Psoas muscle (tissue), 8 donors: ENCODE results near the gene STARD5. TPM values are rescaled to one million over a fixed set of nuclear protein-coding genes. Genes with fewer than 3 reads are reported as not detected.

Experiments used
- ATAC-seq, 4 donors: fragments of 200-7000 bp; cut with Tn5 transposase; one replicate each; pipeline ENCODE4 v1.9.1; 2020; ENCODE audit warnings: moderate library complexity in 3 of 4, mild to moderate bottlenecking in 2 of 4
- DNase-seq, 2 donors: peaks; one replicate each; pipeline ENCODE4 v3.0.0-alpha.2; 2020
- H3K27ac ChIP-seq: fragments of 200-600 bp; one replicate; pipeline ENCODE4 v1.8.0; 2022
- H3K27me3 ChIP-seq, 3 donors: fragments of 200-600 bp in 1 of 3; one replicate each; pipeline versions ENCODE4 v1.6.1 to v1.8.0; 2013 to 2022; ENCODE audit warnings: low read length in 2 of 3, mild to moderate bottlenecking in 2 of 3, moderate library complexity in 1 of 3; ENCODE audit not compliant: insufficient read depth in 3 of 3
- H3K36me3 ChIP-seq, 2 donors: fragments of 200-600 bp in 1 of 2; one replicate each; pipeline versions ENCODE4 v1.6.1 to v1.8.0; 2013 to 2022; ENCODE audit warnings: low read depth in 1 of 2, mild to moderate bottlenecking in 1 of 2, moderate library complexity in 1 of 2; ENCODE audit not compliant: insufficient read depth in 1 of 2
- H3K4me1 ChIP-seq: fragments of 200-600 bp; one replicate; pipeline ENCODE4 v1.8.0; 2022
- H3K4me3 ChIP-seq: fragments of 200-600 bp; one replicate; pipeline ENCODE4 v1.8.0; 2022; ENCODE audit warnings: mild to moderate bottlenecking
- H3K9me3 ChIP-seq: fragments of 200-600 bp; one replicate; pipeline ENCODE4 v1.8.0; 2022
- WGBS, 3 donors: extraction: QIAGEN DNeasy Blood & Tissue Kit; methylation state at CpG; one replicate each; pipeline versions ENCODE4 v1.1.6 to v1.1.7; 2013; 5-methylcytosine and 5-hydroxymethylcytosine counted together
- intact Hi-C, 2 donors: fragments of 100-400 bp; cut with DNase I; formaldehyde crosslinking; loops; one replicate each; pipeline versions ENCODE4 v1.11.0 to v1.14.2; 2022
- polyA plus RNA-seq, 3 donors: library from polyadenylated mRNA; stranded (reverse); fragments of 200-250 nt; gene quantifications; one replicate each; pipeline ENCODE4 v1.2.3, GENCODE V29; 2013
- total RNA-seq, 4 donors: library from RNA; stranded (reverse); fragmentation: NEBNext Ultra II Directional in 2 of 4; extraction: Animal tissue kit (Norgen Biotek cat#: 25700) in 2 of 4; gene quantifications; one replicate each; pipeline versions ENCODE4 v1.2.1 to v1.2.4, GENCODE V29; 2021 to 2023
- TF ChIP-seq, protein P1 (sequence below): fragments of 200-600 bp; IDR thresholded peaks from one replicate; pipeline ENCODE4 v1.8.0; 2022; ENCODE audit warnings: antibody characterized with exemption
- donor health status: healthy with polysubstance abuse.
- donor health status: DM: no; HTN: no; CAD: no; lungs with moderate emphysema.
- donor health status: Bipolar disorder and iron deficiency.
- donor health status: healthy.
- donor health status: DM: yes; HTN: yes; CAD: no.
- donor health status: DM: no; HTN: no; CAD: no.
- donor health status: DM: no; HTN: no; CAD: no.
- donor health status: DM: yes; HTN: yes; CAD: no.

The STARD5 gene
- total and polyA plus RNA-seq, 7 donors = 0.25 to 1.9 (median 0.64) TPM

DNA sequence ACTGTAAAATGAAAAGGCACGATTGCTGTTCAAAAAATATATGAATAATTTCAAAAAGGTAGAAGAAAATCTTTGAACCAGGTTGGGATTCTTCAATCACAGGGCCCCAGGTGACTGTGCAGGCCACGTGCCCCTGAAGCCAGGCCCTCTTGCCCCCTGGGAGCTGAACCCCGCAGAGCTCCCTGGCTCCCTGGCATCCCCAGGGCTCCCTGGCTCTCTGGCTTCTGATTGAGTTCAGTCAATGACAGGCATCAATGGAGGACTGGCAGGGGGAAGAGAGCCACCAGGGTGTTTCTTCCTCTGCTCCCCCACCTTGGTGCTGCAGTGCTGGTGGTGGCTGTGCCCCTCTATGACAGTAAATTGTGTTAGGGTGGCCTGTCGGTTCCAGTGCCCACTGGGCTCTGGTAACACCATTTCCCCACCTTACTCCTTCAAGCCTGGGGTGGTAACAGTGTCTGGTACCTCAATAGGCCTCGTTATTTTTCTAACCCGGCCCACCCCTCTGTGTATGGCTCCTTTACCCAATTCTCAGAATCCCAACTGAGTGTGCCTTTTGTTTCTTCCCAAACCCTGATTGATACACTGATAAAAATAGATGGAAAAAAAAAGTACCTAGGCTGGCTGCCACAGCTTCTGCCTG lies 62.6 kb downstream of the STARD5 start:
- 67 to 78% (median 76%) methylated on average over 6 of the region's 6 CpGs for WGBS, 3 donors
- ATAC-seq = no peak
- no peaks in the 10 kb centered on the region for H3K9me3 ChIP-seq
- H3K4me1 ChIP-seq = peaks cover 5% of the 10 kb centered on the region
- H3K36me3 ChIP-seq = no peaks in the 10 kb centered on the region
- no peak overlapping the region for H3K27ac ChIP-seq
- no peak overlapping the region for H3K4me3 ChIP-seq
- DNase-seq = no peak
- intact Hi-C loops = loop anchor here in 1 of 2 donors (10.0 kb wide), 1 partner anchor 276 kb away; the partner anchor contains the start of gene MESD
- TF ChIP-seq, protein P1, sequence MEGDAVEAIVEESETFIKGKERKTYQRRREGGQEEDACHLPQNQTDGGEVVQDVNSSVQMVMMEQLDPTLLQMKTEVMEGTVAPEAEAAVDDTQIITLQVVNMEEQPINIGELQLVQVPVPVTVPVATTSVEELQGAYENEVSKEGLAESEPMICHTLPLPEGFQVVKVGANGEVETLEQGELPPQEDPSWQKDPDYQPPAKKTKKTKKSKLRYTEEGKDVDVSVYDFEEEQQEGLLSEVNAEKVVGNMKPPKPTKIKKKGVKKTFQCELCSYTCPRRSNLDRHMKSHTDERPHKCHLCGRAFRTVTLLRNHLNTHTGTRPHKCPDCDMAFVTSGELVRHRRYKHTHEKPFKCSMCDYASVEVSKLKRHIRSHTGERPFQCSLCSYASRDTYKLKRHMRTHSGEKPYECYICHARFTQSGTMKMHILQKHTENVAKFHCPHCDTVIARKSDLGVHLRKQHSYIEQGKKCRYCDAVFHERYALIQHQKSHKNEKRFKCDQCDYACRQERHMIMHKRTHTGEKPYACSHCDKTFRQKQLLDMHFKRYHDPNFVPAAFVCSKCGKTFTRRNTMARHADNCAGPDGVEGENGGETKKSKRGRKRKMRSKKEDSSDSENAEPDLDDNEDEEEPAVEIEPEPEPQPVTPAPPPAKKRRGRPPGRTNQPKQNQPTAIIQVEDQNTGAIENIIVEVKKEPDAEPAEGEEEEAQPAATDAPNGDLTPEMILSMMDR = no peak
- H3K27me3 ChIP-seq = peaks cover 0 to 6% (median 0%) of the 10 kb centered on the region in 3 donors

DNA sequence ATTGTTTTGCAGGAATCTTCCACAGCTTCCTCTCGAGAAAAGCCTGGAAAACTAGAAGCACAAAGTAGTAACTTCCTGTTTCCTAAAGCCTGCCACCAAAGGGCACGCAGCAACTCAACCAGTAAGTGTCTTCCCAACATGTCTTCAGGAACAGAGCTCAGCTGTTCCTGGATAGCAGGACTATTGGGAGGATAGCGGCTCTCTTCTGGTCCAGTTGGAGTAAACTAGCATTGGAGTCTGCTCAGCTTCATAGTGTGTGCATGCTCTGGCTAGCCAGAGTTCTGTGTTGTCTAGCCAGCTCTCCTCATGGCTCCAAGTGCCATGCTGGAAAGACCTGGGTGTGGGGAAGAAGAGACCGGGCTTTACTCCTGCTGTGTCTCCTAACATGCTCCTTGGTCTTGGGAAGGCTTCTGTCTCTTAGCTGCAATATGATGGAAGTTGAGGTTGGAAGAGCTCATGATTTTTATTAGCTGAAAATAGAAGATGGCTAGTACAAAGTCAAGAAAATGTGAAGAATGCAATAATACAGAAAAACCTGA lies 64.1 kb downstream of the STARD5 start:
- DNase-seq (no peak), ATAC-seq (no peak)
- H3K4me3 ChIP-seq = no peak overlapping the region
- no peaks in the 10 kb centered on the region for H3K4me1 ChIP-seq
- intact Hi-C loops = loop anchor here in 1 of 2 donors (10.0 kb wide), 1 partner anchor 275 kb away; the partner anchor contains the start of gene MESD
- WGBS, 3 donors = 53 to 65% (median 57%) methylated on average over 4 of the region's 4 CpGs
- peaks cover 0 to 3% (median 0%) of the 10 kb centered on the region in 3 donors for H3K27me3 ChIP-seq
- H3K9me3 ChIP-seq = no peaks in the 10 kb centered on the region
- TF ChIP-seq, protein P1 = no peak
- H3K36me3 ChIP-seq = no peaks in the 10 kb centered on the region
- no peak overlapping the region for H3K27ac ChIP-seq

Other genes with a start within 250 kb of the STARD5 start
- under 1 TPM in 1 of 4 donors, not detected in 3; 0.28 TPM for gene CFAP161, start 189.9 kb downstream of the STARD5 start, total RNA-seq
- gene CFAP161, start 189.9 kb downstream of the STARD5 start, polyA plus RNA-seq = under 1 TPM in 1 of 3 donors, not detected in 2; 0.03 TPM
- 1 to 10 TPM; 2.1 to 5.3 (median 2.6) TPM for gene IL16, start 127.3 kb downstream of the STARD5 start, total RNA-seq
- 1 to 10 TPM; 1.2 to 2.6 (median 1.3) TPM for gene IL16, start 127.3 kb downstream of the STARD5 start, polyA plus RNA-seq
- gene TMC3, start 50.1 kb upstream of the STARD5 start, total RNA-seq = not detected
- gene TMC3, start 50.1 kb upstream of the STARD5 start, polyA plus RNA-seq = not detected